Measurements from ENCODE around the gene AFTPH.

Gene AFTPH

GRCh38 chr2:64637000-64637635 is 113.0 kb downstream of the AFTPH start:
- H3K4me3 ChIP-seq (ENCODE audit: low read length) = no peak overlapping the region
- no peak for DNase-seq (ENCODE audit: low read depth)
- no peak for TF ChIP-seq CTCF (conservative IDR thresholded peaks at IDR 0.05; ENCODE audit: low read length)

- no peak for TF ChIP-seq CTCF (conservative IDR thresholded peaks at IDR 0.05; ENCODE audit: low read length)
- no peak for DNase-seq (ENCODE audit: low read depth)
- H3K4me3 ChIP-seq (ENCODE audit: low read length) = no peak overlapping the region
Measured at GRCh38 chr2:64637931-64638330, 113.8 kb downstream of the AFTPH start.

DNA sequence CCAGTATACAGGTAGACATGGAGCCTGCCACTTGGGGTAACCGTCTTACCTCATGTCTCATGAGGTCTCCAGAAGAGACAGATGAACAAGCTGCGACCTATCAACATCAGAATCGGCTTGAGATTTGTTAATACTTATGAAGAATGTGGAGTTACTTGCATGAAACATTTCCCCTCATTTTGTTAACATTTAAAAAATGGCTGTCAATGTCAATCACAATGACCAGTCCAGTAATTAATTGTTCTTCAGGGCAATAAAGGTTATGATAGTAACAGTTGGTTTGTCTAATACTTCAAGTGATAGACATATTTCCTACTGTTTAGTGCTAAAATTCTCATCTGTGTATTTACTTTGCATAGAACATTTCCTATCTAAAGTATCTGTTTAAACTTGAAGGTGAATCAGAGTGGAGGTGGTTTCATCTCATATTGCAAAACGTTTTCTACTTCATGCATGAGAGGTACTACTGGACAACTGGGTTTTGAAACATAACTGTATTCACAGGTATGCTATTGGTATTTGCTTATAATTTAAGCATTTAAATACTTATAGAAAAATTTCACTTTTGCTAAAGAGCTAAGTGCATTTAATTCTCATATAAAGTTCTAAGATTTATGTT is 114.5 kb downstream of the AFTPH start:
- TF ChIP-seq CTCF (conservative IDR thresholded peaks at IDR 0.05; ENCODE audit: low read length) = no peak
- no peak overlapping the region for H3K4me3 ChIP-seq (ENCODE audit: low read length)
- DNase-seq (ENCODE audit: low read depth) = no peak

GRCh38 chr2:64639691-64640090 is 115.6 kb downstream of the AFTPH start:
- no peak for DNase-seq (ENCODE audit: low read depth)
- no peak overlapping the region for H3K4me3 ChIP-seq (ENCODE audit: low read length)
- TF ChIP-seq CTCF (conservative IDR thresholded peaks at IDR 0.05; ENCODE audit: low read length) = no peak

DNA sequence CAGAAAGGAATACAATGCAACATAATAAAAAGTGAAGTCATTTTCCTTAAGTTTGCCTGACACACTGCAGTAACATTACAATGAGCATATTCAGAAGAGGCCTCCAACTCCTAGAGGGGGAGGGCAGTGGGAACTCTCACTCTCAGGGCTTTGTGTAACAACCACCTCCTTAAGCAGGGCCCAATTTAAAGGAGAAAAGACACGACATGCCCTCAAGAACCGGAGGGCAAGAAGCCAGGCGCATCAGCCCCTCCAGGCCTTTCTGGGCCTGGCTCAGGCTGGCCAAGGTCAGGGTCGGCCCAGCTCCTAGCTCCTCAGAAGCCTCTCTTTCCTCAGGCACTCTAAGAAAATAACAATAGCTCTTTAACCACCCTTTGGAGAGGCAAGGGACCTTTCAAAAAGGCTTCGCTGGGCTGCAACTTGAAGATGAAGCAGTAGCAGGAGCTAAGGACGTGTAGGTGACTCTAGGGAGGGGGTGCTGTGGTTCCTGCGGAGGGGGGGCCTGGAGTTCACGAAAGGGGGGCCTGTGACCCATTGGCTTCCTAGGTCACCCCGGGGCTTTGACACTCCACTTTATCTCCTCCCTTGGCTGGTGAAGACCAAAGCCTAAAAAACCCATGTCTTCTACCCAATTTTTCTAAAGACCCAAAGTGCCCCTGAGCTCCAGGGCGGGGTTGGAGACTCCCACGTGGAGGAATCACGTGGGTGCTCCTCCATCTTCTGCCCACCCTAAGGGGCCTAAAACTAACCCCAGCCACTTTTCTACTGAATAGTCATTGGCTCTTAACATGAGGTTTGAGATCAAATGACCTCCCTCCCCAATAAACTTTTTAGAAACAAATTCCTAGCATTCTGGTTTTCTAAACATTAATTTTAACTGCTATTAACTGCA is 116.3 kb downstream of the AFTPH start:
- H3K4me3 ChIP-seq (ENCODE audit: low read length) = no peak overlapping the region
- no peak for TF ChIP-seq CTCF (conservative IDR thresholded peaks at IDR 0.05; ENCODE audit: low read length)
- peak; percentile 49 for DNase-seq (ENCODE audit: low read depth)

DNA sequence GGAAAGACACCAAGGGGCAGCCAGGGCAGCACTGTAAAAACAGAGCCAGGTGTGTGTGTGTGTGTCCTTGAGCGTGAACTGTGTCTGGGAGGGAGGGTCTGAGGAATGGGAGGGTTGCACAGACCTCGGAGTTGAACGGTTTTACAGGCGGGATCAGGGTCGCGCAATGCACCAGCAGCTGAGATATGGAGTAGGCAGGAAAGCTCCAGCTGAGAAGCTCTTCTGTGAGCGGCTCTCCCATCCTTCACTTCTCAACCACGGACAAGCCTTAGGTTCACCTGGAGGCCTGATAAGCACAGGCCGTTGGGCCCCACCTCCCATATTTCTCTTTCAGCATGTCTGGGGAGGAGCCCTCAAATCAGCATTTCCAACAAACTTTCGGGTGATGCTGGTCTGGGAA is 117.5 kb downstream of the AFTPH start:
- H3K4me3 ChIP-seq (ENCODE audit: low read length) = no peak overlapping the region
- TF ChIP-seq CTCF (conservative IDR thresholded peaks at IDR 0.05; ENCODE audit: low read length) = no peak
- DNase-seq (ENCODE audit: low read depth) = no peak

Measured in AG10803 (cell line).